HPDE6-E6E7 (cell line): Measurements from ENCODE around the gene KIAA0232.
A peak's percentile ranks its signal among the peaks of the same experiment; 100 is the strongest.
"Not testable (repeated sequence)": the region's sequence is repeated elsewhere in the genome, so short reads cannot be mapped to it uniquely, and the experiment has no call there.

Experiments used
- DNase-seq: peaks from one replicate; pipeline ENCODE4 v3.0.0; 2011; ENCODE audit warnings: missing footprints; ENCODE audit errors: extremely low spot score

Gene KIAA0232

DNA sequence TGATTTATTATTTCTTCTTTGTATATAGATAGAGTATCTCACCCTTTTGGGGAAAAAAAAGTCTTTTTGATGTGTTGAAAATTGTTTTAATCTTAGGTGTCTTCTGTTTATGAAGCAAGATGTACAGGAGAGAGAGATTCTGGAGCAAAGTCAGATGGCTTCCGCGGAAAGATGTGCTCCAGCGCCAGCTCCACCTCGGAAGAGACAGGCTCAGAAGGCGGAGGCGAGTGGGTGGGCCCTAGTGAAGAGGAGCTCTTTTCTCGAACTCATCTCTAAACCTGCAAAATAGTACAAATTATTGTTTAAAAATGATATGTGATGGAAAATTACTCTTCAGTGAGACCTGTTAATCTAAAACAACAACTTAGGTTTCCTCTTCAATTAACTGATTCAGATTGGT, 98.2 kb downstream of the KIAA0232 start:
- no peak for DNase-seq

DNA sequence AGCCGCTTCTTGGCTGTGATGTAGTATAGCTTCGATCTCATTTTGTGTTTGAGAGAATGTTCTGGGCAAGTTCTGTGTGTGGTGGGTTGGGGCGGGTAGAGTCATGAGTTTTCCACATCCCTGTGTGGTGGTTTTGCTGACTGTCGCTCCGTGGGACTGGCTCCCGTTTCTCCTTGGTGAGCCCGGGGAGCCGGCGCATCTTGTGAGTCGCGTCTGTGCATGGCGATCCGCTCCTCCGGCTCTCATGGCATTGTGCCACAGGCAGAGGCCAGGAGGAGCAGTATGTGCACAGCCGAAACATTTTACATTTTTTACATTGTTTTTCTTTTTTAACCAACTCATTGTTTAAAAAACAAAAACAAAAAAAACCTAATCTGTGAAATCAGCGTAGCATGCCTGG, 99.4 kb downstream of the KIAA0232 start:
- no peak for DNase-seq

DNA sequence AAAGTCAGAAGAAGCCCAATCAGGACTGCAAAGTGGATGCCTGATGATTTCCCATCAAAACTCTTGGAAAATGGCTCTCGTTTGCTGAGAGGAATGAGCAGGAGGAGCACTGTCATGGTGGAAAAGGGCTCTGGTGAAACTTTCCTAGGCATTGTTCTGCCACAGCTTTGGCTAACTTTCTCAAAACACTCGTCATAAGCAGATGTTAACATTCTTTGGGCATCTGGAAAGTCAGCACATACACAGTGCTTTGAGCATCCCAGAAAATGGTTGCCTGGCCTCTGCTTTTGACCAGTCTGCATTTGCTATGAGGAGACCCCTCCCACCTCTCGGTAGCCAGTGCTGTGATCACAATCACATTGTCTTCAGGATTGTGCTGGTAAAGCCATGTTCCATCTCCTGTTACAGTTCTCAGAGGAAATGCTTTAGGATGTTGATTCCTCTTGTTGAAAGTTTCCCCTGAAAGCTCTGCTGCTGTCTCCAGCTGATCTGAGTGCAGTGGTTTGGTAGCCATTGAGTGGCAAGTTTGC, 101.9 kb downstream of the KIAA0232 start:
- DNase-seq: no peak

DNA sequence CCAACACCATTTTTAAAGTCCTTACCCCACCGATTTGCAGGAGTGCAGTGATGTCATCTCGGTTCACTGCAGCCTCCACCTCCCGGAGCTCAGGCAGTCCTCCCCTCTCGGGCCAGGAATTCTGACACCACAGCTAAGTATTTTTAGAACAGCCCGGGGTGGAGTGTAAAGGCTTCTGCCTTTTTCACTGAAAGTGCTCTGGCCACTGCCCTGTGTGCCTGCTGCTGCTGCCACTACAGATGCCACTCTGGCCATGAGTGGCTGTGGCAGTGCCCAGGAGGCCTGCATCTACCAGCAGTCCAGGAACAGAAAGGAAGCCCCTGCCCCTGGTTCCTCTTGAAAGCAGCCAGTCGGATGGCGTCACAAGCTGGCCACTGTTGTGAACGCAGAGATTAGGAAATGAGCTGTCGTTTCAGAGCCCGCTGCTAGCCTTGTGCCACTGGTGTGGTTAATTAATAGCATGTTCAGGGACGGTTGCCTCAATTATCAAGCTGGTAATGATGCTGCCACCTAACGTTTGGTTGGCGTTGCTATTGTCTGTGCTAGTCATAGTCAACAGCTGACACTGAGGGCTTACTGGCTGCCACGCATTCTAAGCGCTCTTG, 103.5 kb downstream of the KIAA0232 start:
- DNase-seq: peak; percentile 44

DNA sequence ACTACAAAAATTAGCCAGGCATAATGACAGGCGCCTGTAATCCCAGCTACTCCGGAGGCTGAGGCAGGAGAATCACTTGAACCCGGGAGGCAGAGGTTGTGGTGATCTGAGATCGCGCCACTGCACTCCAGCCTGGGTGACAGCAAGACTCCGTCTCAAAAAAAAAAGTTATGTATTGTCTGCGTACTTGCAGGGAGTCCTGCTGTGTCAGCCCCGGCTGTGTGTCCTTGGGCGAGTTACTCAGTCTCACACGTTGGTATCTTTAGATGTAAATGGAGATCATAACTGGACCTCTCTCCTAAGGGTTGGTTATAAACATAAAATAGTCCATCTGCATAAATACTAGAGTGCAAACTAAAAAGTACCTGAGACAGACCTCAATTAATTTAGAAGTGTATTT, 104.4 kb downstream of the KIAA0232 start:
- DNase-seq: no peak

DNA sequence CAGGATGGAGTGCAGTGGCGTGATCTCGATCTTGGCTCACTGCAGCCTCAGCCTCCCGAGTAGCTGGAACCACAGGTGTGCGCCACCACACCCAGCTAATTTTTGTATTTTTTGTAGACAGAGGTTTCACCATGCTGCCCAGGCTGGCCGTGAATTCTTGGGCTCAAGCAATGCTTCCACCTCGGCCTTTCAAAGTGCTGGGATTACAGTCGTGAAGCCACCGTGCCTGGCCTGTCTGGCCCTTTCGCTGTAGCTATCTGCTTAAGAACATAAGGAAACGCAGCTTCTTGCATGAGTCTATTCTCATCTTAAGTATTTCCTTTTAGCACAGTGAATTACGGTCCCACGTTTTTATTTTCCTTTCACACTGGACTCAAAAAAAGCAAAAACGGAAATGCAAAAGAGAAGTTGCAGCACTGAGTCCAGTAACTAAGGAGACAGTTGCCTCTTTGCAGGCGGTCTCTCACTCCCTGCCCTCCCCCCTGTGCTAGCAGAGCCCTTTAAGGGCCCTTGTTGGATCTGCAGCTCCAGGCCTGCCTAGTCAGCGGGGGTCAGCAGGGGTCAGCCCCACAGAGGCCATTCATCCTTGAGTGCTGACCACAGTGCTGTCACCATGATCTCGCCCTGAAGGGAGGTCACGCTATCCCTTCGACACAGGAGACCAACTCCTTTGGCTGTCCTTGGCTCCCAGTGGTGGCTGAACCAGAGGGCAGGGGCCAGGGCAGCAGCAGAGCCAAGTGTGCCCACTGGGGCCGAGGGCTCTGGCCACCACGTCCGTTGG, 105.3 kb downstream of the KIAA0232 start:
- no peak for DNase-seq

DNA sequence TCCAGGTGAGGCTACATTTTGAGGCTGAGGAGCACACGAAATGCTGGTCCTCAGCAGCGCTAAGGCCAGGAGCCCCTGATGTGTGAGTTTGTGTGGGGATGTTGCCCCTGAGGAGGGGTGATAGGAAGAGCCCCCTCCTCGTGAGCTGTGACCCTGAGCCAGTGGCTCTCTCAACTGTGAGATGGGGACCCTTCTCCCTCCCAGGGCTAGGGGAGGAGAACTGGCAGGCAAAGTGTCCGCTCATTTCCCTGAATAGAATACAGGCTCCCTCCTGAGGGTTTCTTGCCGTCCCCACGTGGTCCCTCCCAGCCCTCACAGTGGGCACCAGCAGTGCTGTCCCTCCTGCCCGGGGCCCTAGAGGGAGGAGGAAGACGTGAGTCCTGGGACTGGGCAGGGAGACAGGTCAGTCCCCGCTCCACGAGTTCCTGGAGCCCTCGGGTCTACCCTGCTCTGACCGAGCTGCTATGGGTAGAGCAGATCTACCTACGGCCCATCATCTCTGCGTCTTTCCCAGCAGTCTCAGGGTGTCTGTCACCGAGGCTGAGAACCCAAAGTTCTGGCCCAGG, 106.1 kb downstream of the KIAA0232 start:
- DNase-seq: no peak

DNA sequence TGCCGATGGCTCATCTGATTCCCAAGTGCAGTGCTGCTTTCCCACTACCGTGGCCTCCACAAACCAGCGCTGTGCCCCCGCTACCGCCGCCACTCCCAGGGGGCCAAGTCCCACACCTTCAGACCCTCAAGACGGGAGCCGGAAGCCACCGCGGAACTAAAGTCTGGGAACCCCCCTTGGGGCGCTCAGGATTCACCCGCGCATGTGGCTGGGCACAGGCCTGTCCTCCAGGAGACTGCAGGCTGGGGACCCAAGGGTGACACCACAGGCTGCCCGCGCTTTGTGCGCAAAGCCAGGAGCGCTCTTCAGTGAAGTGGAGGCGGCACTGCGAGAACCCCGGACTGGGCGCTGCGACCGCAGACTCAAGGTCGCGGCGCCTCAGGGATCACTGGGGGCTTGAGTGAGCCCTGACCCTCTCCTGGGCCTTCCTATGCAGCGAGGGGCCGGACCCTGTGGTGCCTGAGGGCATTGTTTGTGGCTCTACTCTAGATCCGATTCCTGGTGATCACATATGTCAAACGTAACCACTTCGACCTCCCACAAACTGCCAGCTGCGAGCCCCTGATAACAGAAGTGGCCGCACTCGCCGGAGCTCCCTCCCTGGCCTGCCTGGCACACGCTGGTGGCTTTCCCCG, 106.7 kb downstream of the KIAA0232 start:
- no peak for DNase-seq

DNA sequence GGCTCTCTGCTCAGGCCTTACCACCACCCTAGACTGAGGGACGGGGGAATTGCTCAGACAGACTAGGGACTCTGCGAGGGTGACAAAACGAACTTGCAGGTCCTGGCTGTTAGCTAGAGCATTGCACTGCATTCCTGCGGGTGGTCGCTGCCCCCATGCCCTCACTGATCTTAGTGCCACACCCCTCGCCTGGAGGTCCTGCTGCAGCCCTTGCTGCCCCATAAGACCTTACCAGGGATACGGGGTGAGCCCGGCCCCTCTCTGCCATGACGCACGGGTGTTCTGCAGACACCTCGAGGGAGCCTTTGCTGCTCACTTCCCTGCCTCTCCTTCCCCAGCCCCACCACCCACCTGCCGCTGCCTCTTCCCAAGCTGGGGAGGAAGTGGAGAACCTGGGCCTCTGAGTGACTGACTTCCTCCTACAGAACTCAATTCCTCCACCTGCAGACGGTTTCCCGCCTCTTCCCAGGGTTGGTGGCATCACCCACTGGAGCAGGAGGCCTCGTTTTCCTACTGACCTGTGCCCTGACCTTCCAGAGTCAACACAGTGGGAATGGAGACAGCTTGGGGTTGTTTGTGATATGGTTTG, 107.3 kb downstream of the KIAA0232 start:
- no peak for DNase-seq

DNA sequence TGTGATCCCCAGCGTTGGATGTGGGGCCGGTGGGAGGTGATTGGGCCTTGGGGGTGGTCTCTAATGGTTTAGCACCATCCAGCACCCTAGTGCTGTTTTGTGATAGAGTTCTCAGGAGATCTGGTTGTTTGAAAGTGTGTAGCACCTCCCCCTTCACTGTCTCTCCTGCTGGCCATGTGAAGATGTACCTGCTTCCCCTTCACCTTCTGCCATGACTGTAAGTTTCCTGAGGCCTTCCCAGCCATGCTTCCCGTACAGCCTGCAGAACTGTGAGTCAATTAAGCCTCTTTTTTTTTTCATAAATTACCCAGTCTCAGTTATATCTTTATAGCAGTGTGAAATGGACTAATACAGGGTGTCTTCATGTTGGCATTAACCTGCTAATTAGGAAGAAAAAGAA, 107.8 kb downstream of the KIAA0232 start:
- DNase-seq: no peak

DNA sequence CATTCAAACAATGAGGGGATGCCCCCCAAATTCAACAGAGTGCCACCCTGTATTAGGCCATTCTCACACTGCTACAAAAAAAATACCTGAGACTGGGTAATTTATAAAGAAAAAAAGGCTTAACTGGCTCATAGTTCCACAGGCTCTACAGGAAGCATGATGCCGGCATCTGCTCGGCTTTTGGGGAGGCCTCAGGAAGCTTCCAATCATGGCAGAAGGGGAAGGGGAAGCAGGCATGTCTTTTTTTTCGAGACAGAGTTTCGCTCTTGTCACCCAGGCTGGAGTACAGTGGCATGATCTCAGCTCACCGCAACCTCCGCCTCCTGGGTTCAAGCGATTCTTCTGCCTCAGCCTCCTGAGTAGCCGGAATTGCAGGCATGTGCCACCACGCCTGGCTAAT, 108.4 kb downstream of the KIAA0232 start:
- not testable (repeated sequence) for DNase-seq

DNA sequence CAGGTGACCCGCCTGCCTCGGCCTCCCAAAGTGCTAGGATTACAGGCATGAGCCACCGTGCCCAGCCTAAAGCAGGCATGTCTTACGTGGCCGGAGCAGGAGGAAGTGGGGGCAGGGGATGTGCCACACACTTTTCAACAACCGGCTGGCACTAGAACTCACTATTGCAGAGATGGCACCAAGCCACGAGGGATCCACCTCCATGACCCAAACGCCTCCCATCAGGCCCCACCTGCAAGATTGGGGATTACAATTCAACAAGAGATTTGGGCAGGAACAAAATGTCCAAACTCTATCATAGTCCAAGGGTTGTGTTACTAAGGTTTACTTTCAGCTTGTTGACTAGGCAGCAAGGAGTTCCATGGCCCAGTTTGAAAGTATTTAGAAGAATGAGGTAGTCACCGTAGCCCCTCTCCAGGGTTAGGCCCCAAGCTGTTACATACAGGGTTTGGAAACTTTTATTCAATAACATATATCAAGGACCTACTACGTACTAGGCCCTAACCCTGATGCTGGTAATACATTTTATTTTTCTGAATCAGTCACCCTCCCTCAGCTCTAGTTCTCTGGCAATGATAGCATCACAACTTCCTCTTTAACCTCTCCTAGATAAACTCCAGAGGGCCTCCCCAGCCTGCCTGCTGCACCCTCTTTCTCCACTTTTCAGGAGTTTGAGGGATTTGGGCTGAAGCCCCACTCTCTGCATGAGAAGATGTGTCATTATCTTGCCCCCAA, 109.1 kb downstream of the KIAA0232 start:
- no peak for DNase-seq

DNA sequence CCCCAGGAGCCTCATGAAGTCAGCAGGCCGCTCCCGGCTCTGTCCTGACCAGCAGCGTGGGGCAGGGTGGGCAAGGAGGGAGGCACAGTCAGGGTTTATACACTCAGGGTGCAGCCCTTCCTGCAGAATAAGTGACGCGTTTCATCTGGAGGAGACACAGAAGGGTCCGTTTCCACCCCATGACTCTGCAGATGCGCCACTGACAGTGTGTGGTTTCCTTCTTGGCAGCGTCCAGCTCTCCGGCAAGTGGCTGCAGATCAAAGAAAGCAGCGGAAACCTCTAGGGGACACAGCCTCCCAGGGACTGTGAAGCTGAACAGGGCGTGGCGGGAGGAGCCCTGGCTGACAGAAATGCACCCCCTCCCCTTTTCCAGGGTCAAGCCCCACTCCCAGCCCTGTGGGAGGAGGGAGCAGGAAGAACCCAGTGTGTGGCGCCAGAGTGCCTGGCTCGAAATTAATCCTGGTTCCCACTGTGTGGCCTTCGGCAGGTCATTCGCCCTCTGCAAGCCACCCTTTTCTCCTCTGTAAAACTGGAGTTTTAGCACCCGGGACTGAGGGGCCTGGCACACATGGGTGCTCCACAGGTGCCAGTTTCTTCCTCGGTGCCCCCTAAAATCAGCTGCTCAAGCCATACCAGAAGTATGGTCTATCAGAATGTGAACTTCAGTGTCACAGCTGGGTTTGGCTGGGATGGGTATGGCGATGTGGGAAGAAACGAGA, 109.8 kb downstream of the KIAA0232 start:
- no peak for DNase-seq

DNA sequence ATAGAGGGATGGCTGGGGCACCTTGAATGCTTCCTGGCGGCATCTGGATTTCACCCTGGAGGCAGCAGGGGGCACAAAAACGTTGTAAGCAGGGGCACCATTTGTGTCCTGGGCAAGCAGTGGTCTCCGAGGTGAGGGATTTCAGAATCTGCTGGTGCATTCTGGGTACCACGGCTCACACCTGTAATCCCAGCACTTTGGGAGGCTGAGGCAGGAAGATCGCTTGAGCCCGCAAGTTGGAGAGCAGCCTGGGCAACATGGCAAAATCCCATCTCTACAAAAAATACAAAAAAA, 110.3 kb downstream of the KIAA0232 start:
- DNase-seq: no peak

DNA sequence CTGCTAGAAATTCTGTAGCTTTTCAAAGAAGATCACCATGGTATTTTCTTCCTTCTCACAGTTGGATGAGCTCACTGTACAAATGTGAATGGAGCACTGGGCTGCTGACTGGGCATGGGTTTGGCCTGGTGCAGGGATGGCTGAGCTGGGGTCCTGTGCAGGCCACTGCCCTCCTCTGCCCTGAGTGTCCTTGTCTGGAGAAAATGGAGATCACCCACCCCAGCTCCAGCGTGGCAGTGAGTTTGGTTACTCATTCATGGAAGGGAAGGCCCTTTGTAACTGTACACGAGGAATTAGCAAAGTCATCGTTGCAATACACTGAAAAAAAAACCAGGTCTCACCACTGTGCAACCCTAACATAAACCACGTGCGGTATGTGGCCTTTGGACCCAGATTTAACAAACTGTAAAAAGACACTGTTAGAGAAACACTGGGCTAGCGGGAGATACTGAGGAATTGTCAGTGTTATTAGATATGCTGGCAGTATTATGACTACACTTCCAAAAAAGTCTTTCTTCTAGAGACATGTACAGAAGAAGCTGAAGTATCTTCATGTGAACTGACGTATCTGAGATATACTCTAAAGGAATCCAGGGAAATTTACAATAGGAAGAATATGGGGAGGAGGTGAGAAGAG, 111.0 kb downstream of the KIAA0232 start:
- DNase-seq: no peak

DNA sequence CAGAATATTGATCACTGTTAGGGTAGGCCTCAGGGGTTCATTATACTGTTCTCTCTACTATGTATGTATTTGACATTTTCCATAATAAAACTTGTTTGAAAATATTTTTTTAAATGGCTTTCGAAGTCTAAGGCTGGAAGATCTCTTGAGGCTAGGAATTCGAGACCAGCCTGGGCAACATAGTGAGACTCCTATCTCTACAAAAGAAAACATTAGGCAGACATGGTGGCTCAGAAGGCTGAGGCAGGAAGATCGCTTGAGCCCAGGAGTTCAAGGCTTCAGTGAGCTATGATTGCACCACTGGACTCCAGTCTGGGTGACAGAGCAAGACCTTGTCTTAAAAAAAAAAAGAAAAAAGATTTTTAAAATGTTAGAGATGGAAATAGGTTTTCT, 111.6 kb downstream of the KIAA0232 start:
- DNase-seq: no peak

DNA sequence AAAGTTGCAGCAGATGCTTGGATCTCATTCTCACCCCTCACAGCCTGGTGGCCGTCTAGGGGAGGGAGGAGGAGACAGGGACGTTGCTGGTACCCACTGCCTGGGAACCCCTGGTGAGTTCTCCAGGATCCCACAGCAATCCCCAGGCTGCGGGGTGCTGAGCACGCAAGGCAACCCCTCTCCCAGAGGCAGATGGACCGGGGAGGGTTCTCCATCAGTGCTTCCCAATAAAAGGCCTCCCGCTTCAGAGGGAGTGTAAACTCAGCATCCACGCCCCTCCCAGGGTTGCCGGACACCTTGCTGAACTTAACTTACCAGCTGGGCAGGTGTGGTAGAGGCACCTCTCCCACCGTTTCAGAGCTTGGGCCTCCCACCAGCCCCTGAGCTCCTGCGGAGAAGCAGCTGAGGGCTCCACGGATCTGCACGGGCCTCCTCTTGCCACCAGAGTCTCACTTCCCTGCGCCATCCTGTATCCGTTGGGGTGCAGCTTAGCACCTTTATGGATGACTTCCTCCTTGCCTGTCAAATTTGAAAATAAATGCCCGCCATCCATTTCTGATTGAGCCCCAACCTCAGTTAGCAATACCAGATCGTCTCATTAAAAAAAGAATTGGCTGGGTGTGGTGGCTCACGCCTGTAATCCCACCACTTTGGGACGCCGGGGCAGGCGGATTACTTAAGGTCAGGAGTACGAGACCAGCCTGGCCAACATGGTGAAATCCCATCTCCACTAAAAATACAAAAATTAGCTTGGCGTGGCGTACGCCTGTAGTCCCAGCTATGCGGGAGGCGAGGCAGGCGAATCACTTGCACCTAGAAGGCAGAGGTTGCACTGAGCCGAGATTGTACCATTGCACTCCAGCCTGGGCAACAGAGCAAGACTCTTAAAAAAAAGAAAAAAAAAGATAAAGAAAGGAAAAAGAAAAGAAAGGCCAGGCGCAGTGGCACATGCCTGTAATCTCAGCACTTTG, 112.3 kb downstream of the KIAA0232 start:
- no peak for DNase-seq

DNA sequence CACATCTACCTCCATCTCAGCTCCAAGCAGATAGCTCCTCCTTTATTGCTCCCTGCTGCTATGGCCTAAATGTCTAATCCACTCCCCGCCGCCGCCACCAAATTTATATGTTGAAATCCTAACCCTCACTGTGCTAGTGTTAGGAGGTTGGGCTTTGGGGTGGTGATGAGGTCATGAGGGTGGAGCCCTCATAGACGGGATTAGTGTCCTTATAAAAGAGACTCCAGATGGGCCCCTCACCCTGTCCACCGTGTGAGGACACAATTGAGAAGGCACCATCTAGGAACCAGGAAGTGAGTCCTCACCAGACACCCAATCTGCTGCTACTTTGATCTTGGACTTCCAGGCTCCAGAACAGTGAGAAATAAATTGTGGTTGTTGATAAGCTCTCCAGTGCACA, 113.5 kb downstream of the KIAA0232 start:
- DNase-seq: no peak

DNA sequence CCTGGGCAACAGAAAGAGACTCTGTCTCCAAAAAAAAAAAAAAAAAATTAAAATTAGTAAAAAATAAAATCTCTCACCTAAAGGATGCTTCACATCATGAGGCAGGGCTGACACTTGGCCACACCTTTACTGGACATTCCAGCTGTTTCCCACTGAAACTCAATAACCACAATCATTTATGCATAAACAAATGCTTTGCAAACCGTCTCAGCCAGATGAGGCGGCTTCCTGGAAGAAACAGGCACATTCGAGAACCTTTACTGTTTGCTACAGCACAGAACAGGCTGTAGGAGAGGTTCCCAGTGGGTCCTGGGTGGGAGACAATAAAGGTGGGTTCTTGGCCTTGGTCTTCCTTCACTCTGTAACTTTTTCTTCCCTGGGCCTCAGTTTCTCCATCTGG, 116.2 kb downstream of the KIAA0232 start:
- no peak for DNase-seq
